Endothelial cell of umbilical vein (primary cell): ENCODE results near the gene SCYL1. TPM values are rescaled to one million over a fixed set of nuclear protein-coding genes. Genes with fewer than 3 reads are reported as not detected.

Experiments
- BruUV-seq: library from RNA; stranded (reverse); fragments of 400-500 nt; replicated peaks from 2 replicates; lab custom pipeline; 2021; lab: Mats Ljungman, UMichigan
- CTCF ChIA-PET: fragments of 300-600, 350-600 bp; sonication (Branson Sonifier 250); formaldehyde crosslinking; loops from one replicate; lab custom pipeline; 2021; ENCODE audit warnings: antibody characterized with exemption, inconsistent platforms; lab: Charles Lee
- POLR2A ChIA-PET: fragments of 300-600, 350-600 bp; sonication (Branson Sonifier 250); formaldehyde crosslinking; loops from one replicate; lab custom pipeline; 2021; ENCODE audit warnings: antibody characterized with exemption, inconsistent platforms; lab: Charles Lee
- DNase-seq: peaks from one replicate; pipeline ENCODE4 v3.0.0-alpha.2; 2011; ENCODE audit warnings: low read depth, low spot score
- FAIRE-seq: peaks from 2 replicates; lab custom pipeline; 2011; peaks lifted over from hg19 to GRCh38; lab: Jason Lieb, UNC
- H2AFZ ChIP-seq: 2 replicates; pipeline ENCODE4 v1.6.0; 2012; ENCODE audit warnings: low read depth, low read length, control low read depth, inconsistent platforms
- H3K27ac ChIP-seq: 2 replicates; pipeline ENCODE4 v1.5.1; 2011; ENCODE audit warnings: low read depth, mild to moderate bottlenecking, control low read depth, low read length, moderate library complexity; ENCODE audit not compliant: insufficient read depth
- H3K27me3 ChIP-seq, 2 experiments: 2 replicates each; pipeline versions ENCODE4 v1.6.0 to v1.6.1; 2011; ENCODE audit warnings: low read length in 2 of 2, mixed read lengths in 1 of 2; ENCODE audit not compliant: control insufficient read depth in 2 of 2, insufficient read depth in 2 of 2
- H3K36me3 ChIP-seq, 2 experiments: 2 replicates in 1 of 2; 3 replicates in 1 of 2; pipeline ENCODE4 v1.5.1; 2011; ENCODE audit warnings: low read length in 2 of 2, mild to moderate bottlenecking in 1 of 2, moderate library complexity in 1 of 2; ENCODE audit not compliant: control insufficient read depth in 2 of 2, insufficient read depth in 2 of 2; ENCODE audit errors: extremely low read depth in 1 of 2
- H3K4me1 ChIP-seq: 3 replicates; pipeline ENCODE4 v1.5.1; 2011; ENCODE audit warnings: mild to moderate bottlenecking, low read length; ENCODE audit not compliant: control insufficient read depth, insufficient read depth; ENCODE audit errors: extremely low read depth
- H3K4me2 ChIP-seq: 2 replicates; pipeline ENCODE4 v1.6.1; 2011; ENCODE audit warnings: low read length, control low read depth, mixed read lengths; ENCODE audit not compliant: insufficient read depth
- H3K4me3 ChIP-seq, 3 experiments: fragments of 200-600 bp in 1 of 3; sonication (generic), shearing (Covaris generic) in 1 of 3; replicated peaks in 1 of 3; 2 replicates each; pipeline ENCODE4 v1.5.1; 2011 to 2016; ENCODE audit warnings: control low read depth in 3 of 3, low read length in 3 of 3, mild to moderate bottlenecking in 2 of 3, inconsistent platforms in 1 of 3, low read depth in 1 of 3, moderate library complexity in 1 of 3; ENCODE audit not compliant: insufficient read depth in 1 of 3
- H3K79me2 ChIP-seq: 2 replicates; pipeline ENCODE4 v1.6.0; 2012; ENCODE audit warnings: low read length, inconsistent platforms; ENCODE audit not compliant: control insufficient read depth, insufficient read depth
- H3K9ac ChIP-seq: replicated peaks from 2 replicates; pipeline ENCODE3; 2011; ENCODE audit warnings: low read length, control low read depth; ENCODE audit not compliant: insufficient read depth; ENCODE audit errors: extremely low read depth
- H3K9me1 ChIP-seq: replicated peaks from 3 replicates; pipeline ENCODE4 v1.6.0; 2011; ENCODE audit warnings: mild to moderate bottlenecking, low read length; ENCODE audit not compliant: control insufficient read depth, insufficient read depth; ENCODE audit errors: extremely low read depth
- H3K9me3 ChIP-seq: replicated peaks from 2 replicates; pipeline ENCODE4 v1.5.1; 2012; ENCODE audit warnings: low read length, inconsistent platforms; ENCODE audit not compliant: control insufficient read depth, insufficient read depth
- H4K20me1 ChIP-seq: replicated peaks from 2 replicates; pipeline ENCODE3; 2011; ENCODE audit warnings: mild to moderate bottlenecking, low read length; ENCODE audit not compliant: control insufficient read depth, insufficient read depth; ENCODE audit errors: extremely low read depth
- CTCF ChIP-seq, 2 donors: IDR thresholded peaks; 1 replicate in 1 of 2; 2 replicates in 1 of 2; pipeline ENCODE4 v1.5.1; 2011; ENCODE audit warnings: low read length in 2 of 2, mild to moderate bottlenecking in 2 of 2, moderate library complexity in 2 of 2, control low read depth in 1 of 2, inconsistent platforms in 1 of 2, low read depth in 1 of 2; ENCODE audit not compliant: insufficient read depth in 1 of 2; ENCODE audit errors: extremely low read depth in 1 of 2
- EZH2 ChIP-seq: IDR thresholded peaks from 2 replicates; pipeline ENCODE4 v1.6.1; 2012; ENCODE audit warnings: borderline replicate concordance, low read depth, mild to moderate bottlenecking, moderate library complexity, low read length, inconsistent platforms; ENCODE audit not compliant: severe bottlenecking
- GATA2 ChIP-seq: IDR thresholded peaks from 2 replicates; pipeline ENCODE4 v1.7.0; 2011; ENCODE audit warnings: low read depth, mild to moderate bottlenecking, moderate library complexity, mixed read lengths, low read length; ENCODE audit not compliant: insufficient read length, insufficient read depth
- MYC ChIP-seq: IDR thresholded peaks from one replicate; pipeline ENCODE4 v1.6.1; 2011; ENCODE audit warnings: mild to moderate bottlenecking, low read depth, low read length
- POLR2A ChIP-seq: IDR thresholded peaks from 2 replicates; pipeline ENCODE4 v1.6.1; 2012; ENCODE audit warnings: low read depth, mild to moderate bottlenecking, control low read depth, low read length
- POLR2AphosphoS5 ChIP-seq: IDR thresholded peaks from 2 replicates; pipeline ENCODE4 v1.6.1; 2012; ENCODE audit warnings: low read depth, mild to moderate bottlenecking, control low read depth, low read length, moderate library complexity; ENCODE audit not compliant: insufficient read depth
- dilution Hi-C: fragments of 300-500 bp; cut with MboI; formaldehyde crosslinking; loops from one replicate; pipeline ENCODE4 v1.15.0; 2019; ENCODE audit warnings: low sequenced_read_pairs; ENCODE audit not compliant: extremely low pct_ligation_motif_present
- intact Hi-C: fragments of 100-400 bp; cut with micrococcal nuclease; formaldehyde crosslinking; loops from one replicate; pipeline ENCODE4 v1.10.0; 2022
- polyA plus RNA-seq, 4 experiments: library from polyadenylated mRNA; depleted of rRNA in 3 of 4; stranded (reverse) in 3 of 4; unstranded in 1 of 4; fragments of >200 nt; gene quantifications; 2 replicates each; pipeline versions ENCODE4 v1.2.1 to v1.2.3, GENCODE V29; 2011 to 2012; ENCODE audit warnings: missing spikeins in 1 of 4
- total RNA-seq: library from RNA; stranded (reverse); gene quantifications from 2 replicates; pipeline ENCODE4 v1.2.3, GENCODE V29; 2021

Gene SCYL1
- total and polyA plus RNA-seq, 2 donors (not counting 3 experiments of a cell fraction or from before 2014, with no cell fraction given) = 88.2 to 126 TPM

DNA sequence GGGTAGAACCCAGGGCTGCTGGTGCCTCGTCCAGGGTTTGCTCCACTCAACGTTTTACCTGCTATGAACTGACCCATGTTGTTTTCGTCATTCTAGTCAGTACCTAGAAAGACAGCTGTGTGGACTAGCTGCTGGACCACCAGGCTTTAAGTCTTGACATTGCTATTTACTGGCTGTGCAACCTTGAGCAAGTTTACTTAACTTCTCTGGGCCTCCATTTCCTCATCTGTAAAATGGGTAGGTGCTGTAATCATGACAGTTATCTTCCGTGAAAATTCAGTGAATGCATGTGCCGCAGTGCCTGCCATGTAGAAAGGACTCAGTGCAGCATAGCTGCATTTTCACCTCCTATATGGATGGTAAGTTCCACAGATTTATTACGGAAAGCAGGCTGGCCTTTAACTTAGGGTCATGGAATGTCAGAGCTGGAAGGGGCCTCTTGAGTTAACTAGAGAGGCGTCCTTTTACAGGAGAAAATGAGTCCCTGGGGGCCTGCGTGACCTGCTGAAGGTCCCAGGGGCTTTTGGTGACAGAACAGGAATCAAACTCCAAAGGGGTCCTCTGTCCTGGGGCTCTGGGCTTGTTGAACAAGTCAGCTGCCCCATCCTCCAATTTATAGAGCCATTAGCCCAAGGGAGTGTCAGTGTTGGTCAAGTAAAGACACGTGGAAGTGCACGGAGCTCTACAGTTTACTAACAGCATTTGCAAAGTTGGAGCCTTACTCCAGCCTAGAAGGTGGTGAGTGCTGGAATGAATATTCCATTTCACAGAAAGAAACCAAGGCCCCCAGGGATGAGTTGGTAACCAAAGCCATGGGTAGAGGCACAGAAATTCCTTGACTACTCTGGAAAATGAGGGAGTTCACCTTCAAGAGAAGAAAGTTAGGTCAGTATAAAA lies 38.1 kb upstream of the SCYL1 start:
- H3K36me3 ChIP-seq = no peaks in the 10 kb centered on the region
- no peak overlapping the region for H3K4me3 ChIP-seq
- H3K4me1 ChIP-seq = peaks cover 51% of the 10 kb centered on the region
- dilution Hi-C loops (no loop called here), intact Hi-C loops (loop anchor here (1.0 kb wide), 3 partner anchors 10 to 15 kb away; no protein-coding TSS in a partner anchor)
- H4K20me1 ChIP-seq = no peaks in the 10 kb centered on the region
- peak overlapping the region; percentile 40 for H3K4me2 ChIP-seq
- H3K9me3 ChIP-seq = no peaks in the 10 kb centered on the region
- DNase-seq (no peak), FAIRE-seq (no peak)
- peak overlapping the region; percentile 2 for H3K9ac ChIP-seq
- H3K27ac ChIP-seq = peak overlapping the region; percentile 68
- H3K79me2 ChIP-seq = no peaks in the 10 kb centered on the region
- ChIA-PET POLR2A (interaction anchor here (1.0 to 9.4 kb wide), 5 partner anchors 9 to 68 kb away, joined by 5 to 204 read pairs (median 6); partner anchors contain the start of gene MALAT1), CTCF (interaction anchor here (0.6 to 13.9 kb wide), 6 partner anchors 9 to 21 kb away, joined by 3 to 247 read pairs (median 6); no protein-coding TSS in a partner anchor)
- BruUV-seq = TSS peak; percentile 85
- TF ChIP-seq EZH2 = no peak
- no peak for TF ChIP-seq GATA2
- TF ChIP-seq POLR2A = no peak
- TF ChIP-seq MYC = no peak
- no peak for TF ChIP-seq POLR2AphosphoS5
- no peak for TF ChIP-seq CTCF (IDR thresholded peaks at IDR 0.05; ENCODE audit: extremely low read depth in 1 of 2, insufficient read depth in 1 of 2, low read depth in 1 of 2, low read length in 2 of 2)
- H3K27me3 ChIP-seq = no peaks in the 10 kb centered on the region
- no peaks in the 10 kb centered on the region for H3K9me1 ChIP-seq
- no peak overlapping the region for H2AFZ ChIP-seq
